Bronchial epithelial cell (primary cell): ENCODE data around the gene FAR2. TPM values are rescaled to one million over a fixed set of nuclear protein-coding genes. Genes with fewer than 3 reads are reported as not detected.

ENCODE experiments used
- DNase-seq: peaks from one replicate; pipeline ENCODE4 v3.0.0-alpha.2; 2010; ENCODE audit warnings: low read depth
- FAIRE-seq: peaks from 2 replicates; lab custom pipeline; 2011; peaks lifted over from hg19 to GRCh38; lab: Jason Lieb, UNC
- H3K27me3 ChIP-seq: 2 replicates; pipeline ENCODE4 v1.5.1; 2011; ENCODE audit warnings: low read length; ENCODE audit not compliant: control insufficient read depth, insufficient read depth
- H3K36me3 ChIP-seq: 2 replicates; pipeline ENCODE4 v1.5.1; 2011; ENCODE audit warnings: low read length; ENCODE audit not compliant: control insufficient read depth, insufficient read depth
- H3K4me3 ChIP-seq: 2 replicates; pipeline ENCODE4 v1.5.1; 2011; ENCODE audit warnings: mild to moderate bottlenecking, low read depth, low read length, control low read depth
- total RNA-seq: library from RNA; depleted of rRNA; stranded (reverse); fragments of >200 nt; gene quantifications from 2 replicates; pipeline ENCODE4 v1.2.1, GENCODE V29; 2014
- TF ChIP-seq, protein P1 (sequence below): IDR thresholded peaks from 2 replicates; pipeline ENCODE4 v1.5.1; 2011; ENCODE audit warnings: mild to moderate bottlenecking, moderate library complexity, low read length, control low read depth, inconsistent platforms; ENCODE audit not compliant: insufficient read depth, severe bottlenecking

FAR2 gene
- total RNA-seq, 1 donor from 2014 or later, result 2.4 TPM

GRCh38 chr12:29187756-29188155, 38.7 kb downstream of the FAR2 start:
- FAIRE-seq, result no peak
- Histone ChIP-seq H3K27me3 (no peaks in the 10 kb centered on the region), H3K4me3 (no peak overlapping the region), H3K36me3 (no peaks in the 10 kb centered on the region)
- TF ChIP-seq, protein P1, sequence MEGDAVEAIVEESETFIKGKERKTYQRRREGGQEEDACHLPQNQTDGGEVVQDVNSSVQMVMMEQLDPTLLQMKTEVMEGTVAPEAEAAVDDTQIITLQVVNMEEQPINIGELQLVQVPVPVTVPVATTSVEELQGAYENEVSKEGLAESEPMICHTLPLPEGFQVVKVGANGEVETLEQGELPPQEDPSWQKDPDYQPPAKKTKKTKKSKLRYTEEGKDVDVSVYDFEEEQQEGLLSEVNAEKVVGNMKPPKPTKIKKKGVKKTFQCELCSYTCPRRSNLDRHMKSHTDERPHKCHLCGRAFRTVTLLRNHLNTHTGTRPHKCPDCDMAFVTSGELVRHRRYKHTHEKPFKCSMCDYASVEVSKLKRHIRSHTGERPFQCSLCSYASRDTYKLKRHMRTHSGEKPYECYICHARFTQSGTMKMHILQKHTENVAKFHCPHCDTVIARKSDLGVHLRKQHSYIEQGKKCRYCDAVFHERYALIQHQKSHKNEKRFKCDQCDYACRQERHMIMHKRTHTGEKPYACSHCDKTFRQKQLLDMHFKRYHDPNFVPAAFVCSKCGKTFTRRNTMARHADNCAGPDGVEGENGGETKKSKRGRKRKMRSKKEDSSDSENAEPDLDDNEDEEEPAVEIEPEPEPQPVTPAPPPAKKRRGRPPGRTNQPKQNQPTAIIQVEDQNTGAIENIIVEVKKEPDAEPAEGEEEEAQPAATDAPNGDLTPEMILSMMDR, result no peak
- no peak for DNase-seq

GRCh38 chr12:29191267-29191850, 42.3 kb downstream of the FAR2 start:
- H3K36me3 ChIP-seq, result no peaks in the 10 kb centered on the region
- H3K4me3 ChIP-seq, result no peak overlapping the region
- DNase-seq (no peak), FAIRE-seq (no peak)
- no peaks in the 10 kb centered on the region for H3K27me3 ChIP-seq
- TF ChIP-seq, protein P1, result no peak

DNA sequence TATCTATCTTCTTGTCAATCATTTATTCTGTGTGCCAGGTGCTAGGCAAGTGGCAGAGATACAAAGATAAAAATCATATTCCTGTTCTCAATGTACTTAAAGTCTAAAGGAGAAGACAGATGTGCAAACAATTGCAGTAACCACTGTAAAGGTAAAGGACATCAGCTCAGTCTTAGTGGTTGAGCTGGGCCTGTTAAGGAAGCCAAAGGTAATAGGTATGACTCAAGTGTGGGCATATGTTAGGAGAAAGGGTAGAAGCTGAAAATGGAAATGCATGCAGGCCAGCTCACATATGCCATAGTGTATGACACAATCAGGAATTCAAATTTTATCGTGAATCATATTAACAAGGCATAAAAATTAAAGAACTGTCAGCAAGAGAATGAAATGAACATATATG, 49.8 kb downstream of the FAR2 start:
- DNase-seq (peak; percentile 33), FAIRE-seq (no peak)
- Histone ChIP-seq H3K4me3 (no peak overlapping the region), H3K36me3 (no peaks in the 10 kb centered on the region), H3K27me3 (no peaks in the 10 kb centered on the region)
- TF ChIP-seq, protein P1, result no peak

DNA sequence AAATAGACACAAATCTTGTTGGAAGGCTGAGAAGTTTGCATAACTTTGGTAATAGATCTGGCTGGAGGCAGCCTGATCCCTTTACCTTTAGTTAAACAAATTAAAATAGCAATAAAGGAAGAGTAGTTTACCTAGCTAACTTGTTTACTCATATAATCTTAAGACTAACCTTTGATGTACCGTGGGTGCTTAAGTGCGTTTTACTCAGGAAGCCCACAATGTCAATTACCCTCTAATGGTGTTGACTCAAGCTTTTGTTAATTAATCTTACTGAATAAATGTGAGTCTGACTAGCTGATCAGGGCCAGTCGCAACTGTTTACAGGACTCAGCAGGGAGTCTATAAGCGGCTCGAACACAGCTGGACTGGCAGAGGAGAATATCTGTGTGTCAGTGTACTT, 51.5 kb downstream of the FAR2 start:
- Histone ChIP-seq H3K27me3 (no peaks in the 10 kb centered on the region), H3K36me3 (no peaks in the 10 kb centered on the region), H3K4me3 (no peak overlapping the region)
- TF ChIP-seq, protein P1, result no peak
- FAIRE-seq (no peak), DNase-seq (no peak)

GRCh38 chr12:29201296-29201695, 52.2 kb downstream of the FAR2 start:
- FAIRE-seq, result no peak
- DNase-seq, result no peak

More at GRCh38 chr12:29201296-29201695, 52.2 kb downstream of the FAR2 start:
- H3K27me3 ChIP-seq, result no peaks in the 10 kb centered on the region
- no peaks in the 10 kb centered on the region for H3K36me3 ChIP-seq
- no peak overlapping the region for H3K4me3 ChIP-seq
- TF ChIP-seq, protein P1, result no peak
